Measurements from ENCODE around the gene CDKN1C. TPM values are rescaled to one million over a fixed set of nuclear protein-coding genes. Genes with fewer than 3 reads are reported as not detected.

The CDKN1C gene
- total RNA-seq, 1 experiment from 2014 or later, result 15.4 TPM

DNA sequence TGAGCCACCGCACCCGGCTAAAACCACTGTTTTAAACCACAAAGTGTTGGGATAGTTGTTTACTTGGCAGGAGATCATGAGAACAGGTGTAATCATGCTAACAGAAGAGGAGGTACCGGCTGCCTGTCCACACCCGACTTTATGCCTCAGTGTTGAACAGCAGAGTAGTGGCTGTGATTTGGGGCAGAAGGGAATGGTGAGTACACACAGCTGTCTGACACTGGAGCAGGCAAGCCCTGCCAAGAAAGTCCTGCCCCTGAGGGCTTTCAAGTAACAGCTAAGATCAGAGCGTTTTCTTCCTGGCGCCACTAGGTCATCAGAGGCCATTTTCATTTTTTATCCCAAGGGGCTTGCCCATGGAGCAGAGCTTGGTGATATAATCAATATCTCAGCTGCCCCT is 8.1 kb downstream of the CDKN1C start:
- Histone ChIP-seq H4K5ac (ENCODE audit: insufficient read length, low read depth, low read length) (no peak overlapping the region), H3K27me3 (ENCODE audit: insufficient read depth, low read length) (peaks cover 9% of the 10 kb centered on the region), H4K91ac (ENCODE audit: insufficient read length, low read depth, low read length) (no peak overlapping the region), H3K23me2 (ENCODE audit: insufficient read length, low read depth, low read length, poor library complexity, severe bottlenecking) (no peaks in the 10 kb centered on the region), H3K9ac (ENCODE audit: extremely low read depth, insufficient read length, low read length) (no peak overlapping the region), H2AFZ (ENCODE audit: low read length) (no peak overlapping the region), H3K9me3 (ENCODE audit: control insufficient read depth, low read depth, low read length) (no peaks in the 10 kb centered on the region), H3K18ac (ENCODE audit: insufficient read length, low read depth, low read length) (no peak overlapping the region), H3K56ac (ENCODE audit: insufficient read length, low read depth, low read length) (no peak overlapping the region), H4K20me1 (ENCODE audit: control insufficient read depth, insufficient read depth, insufficient read length) (no peaks in the 10 kb centered on the region), H3K4ac (ENCODE audit: low read depth, low read length) (no peak overlapping the region), H2BK15ac (ENCODE audit: low read depth, low read length) (no peak overlapping the region), H3K4me1 (ENCODE audit: insufficient read depth, low read length) (no peaks in the 10 kb centered on the region), H3K4me2 (ENCODE audit: insufficient read depth, insufficient read length, low read length) (no peak overlapping the region), H3K23ac (ENCODE audit: insufficient read length, low read depth, low read length) (no peak overlapping the region), H4K8ac (replicated peaks; ENCODE audit: insufficient read length, low read depth, low read length) (no peak overlapping the region), H3K79me2 (ENCODE audit: insufficient read depth, low read length) (no peaks in the 10 kb centered on the region), H3K27ac (ENCODE audit: insufficient read length, low read depth, low read length) (no peak overlapping the region), H2BK12ac (ENCODE audit: insufficient read length, low read depth, low read length) (no peak overlapping the region), H2AK5ac (ENCODE audit: insufficient read length, low read length) (no peak overlapping the region), H2BK20ac (ENCODE audit: low read depth, low read length, poor library complexity, severe bottlenecking) (no peak overlapping the region), H2BK5ac (ENCODE audit: insufficient read length, low read length) (no peak overlapping the region), H3K79me1 (ENCODE audit: insufficient read depth, low read depth, low read length, poor library complexity, severe bottlenecking) (no peaks in the 10 kb centered on the region), H3K14ac (ENCODE audit: insufficient read depth, low read length) (no peak overlapping the region), H2BK120ac (ENCODE audit: low read depth, low read length, poor library complexity, severe bottlenecking) (no peak overlapping the region), H3T11ph (ENCODE audit: low read length) (no peak overlapping the region)
- no CpG with 5 or more reads among the region's 6 CpGs for WGBS (ENCODE audit: extremely low coverage, insufficient read length, low lambda C conversion rate)
- DNase-seq, result no peak
- Mint-ChIP-seq H3K27me3 (ENCODE audit: low read depth) (peaks cover 99% of the 10 kb centered on the region), H3K27ac (no peak overlapping the region), H3K4me1 (peaks cover 4% of the 10 kb centered on the region in 2 experiments), H3K9me3 (peaks cover 7 to 17% of the 10 kb centered on the region in 2 experiments), H3K36me3 (ENCODE audit: insufficient read depth in 1 of 3, low read depth in 3 of 3) (peaks cover 0 to 4% (median 4%) of the 10 kb centered on the region in 3 experiments; a peak in 3 of 7 replicates), H3K4me3 (no peak overlapping the region)
- no peak for TF ChIP-seq CTCF (conservative IDR thresholded peaks at IDR 0.05)
